NCI-H2107 treated with DMSO at 0.1 percent for 48 hours (cell line): ENCODE measurements around the gene MARCHF2.

Source experiments
- DNase-seq: peaks from one replicate; lab custom pipeline; 2025; ENCODE audit not compliant: unreplicated experiment; lab: John Stamatoyannopoulos, UW

Gene MARCHF2

DNA sequence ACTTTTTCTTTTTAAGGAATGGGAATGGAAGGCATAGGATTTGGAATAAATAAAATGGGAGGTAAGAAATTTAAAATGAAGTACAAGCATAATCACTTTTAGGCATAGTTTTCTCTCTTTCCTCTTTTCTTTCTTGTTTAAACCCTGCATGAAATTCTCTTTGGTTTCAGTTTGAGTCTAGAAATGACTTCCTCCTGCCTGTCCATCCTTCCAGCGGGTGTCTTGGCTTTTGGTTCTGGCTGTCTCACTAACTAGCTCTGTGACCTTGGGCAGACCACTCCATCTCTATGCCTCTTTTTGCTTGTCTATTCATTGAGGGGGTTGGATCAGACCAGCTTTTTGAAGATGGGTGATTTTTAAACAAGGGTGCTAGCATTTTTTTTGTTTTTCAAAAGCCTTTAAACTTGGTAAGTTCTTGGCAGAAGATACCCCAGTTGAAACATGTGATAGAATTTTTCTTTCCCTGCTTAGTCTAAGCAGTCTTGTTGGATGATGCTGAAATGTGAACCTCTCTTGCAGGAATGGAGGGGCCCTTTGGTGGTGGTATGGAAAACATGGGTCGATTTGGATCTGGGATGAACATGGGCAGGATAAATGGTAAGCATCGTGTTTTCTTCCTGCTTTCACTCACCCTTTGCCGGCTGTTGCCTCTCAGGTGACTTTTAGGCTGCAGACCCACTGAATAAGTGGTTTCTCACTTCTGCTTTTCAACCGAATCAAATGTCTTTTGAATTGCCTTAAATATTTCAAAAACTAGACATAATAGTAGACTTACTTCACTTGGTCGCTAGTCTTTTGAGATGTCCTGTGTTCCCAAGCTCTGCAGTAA, 60.8 kb downstream of the MARCHF2 start:
- no peak for DNase-seq

DNA sequence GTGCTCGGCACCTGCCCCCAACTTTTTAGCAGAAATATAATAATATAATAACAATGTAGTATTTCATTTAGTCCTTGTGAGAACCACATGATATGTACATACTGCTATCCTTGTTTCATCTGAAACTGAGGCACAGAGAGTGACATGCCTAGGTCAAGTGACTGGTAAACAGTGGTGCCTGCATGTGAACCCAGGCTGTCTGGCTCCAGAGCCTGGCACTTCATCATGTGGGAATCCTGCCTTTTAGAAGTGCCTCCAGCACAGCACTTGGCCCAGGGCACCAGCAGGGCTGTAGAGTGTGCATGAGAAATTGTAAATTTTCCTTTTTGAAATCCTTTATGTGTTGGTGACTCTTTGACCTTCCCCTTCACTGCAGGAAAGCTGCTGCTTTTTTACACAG, 61.9 kb downstream of the MARCHF2 start:
- no peak for DNase-seq

DNA sequence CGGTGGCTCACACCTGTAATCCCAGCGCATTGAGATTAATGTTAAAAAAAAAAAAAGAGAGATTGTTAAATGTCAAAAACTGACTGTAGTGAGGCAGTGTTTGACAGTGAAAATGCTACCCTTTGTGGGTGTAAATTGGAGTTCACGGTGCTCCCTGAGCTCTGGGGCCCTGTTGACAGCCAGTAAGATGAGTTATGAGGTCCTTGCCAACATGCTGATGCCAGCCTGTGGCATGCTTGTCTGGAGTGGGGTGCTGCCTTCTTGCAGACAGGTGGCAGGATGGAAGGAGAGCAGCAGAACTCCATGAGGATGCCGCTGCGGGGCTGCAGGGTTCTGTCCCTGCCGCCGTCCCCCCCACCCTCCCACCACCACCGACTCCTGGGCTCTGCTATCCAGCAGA, 63.4 kb downstream of the MARCHF2 start:
- no peak for DNase-seq

DNA sequence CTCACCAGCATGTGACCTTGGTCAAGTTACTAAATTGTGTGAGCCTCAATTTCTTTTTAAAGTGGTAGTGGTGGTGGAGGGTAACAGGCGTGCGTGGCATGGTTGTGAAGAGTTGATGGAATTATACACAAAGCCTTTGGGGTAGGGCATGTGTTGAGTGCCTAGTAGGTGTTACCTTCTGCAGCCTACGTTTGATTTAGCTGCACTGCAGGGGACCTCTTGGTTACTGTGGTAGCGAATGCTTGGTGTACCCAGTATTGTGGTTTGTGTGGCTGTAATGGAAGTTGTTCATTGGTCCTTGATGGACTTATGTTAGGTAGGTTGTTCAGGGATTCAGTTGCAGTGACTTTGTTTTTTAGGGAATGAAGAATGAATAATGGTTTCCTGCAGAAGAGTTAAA, 64.8 kb downstream of the MARCHF2 start:
- no peak for DNase-seq

DNA sequence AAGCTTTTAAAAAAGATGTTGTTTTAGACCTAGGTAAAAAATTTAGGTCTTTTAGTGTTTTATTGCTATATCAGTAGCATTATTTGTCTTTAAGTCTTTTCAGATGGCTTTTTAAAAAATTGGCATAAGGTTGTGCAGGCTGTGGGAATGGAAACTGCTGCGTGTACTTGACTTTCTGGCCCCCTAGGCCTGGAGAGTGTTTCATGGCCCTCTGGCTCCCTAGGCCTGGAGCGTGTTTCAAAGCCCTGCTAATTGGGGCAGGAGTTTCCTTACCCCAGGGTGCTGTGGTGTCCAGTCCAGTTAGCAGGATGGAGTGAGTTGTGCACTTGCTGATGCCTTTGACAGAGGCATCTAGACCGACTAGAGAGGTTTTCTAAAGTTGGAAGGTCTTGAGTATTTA, 65.5 kb downstream of the MARCHF2 start:
- no peak for DNase-seq

DNA sequence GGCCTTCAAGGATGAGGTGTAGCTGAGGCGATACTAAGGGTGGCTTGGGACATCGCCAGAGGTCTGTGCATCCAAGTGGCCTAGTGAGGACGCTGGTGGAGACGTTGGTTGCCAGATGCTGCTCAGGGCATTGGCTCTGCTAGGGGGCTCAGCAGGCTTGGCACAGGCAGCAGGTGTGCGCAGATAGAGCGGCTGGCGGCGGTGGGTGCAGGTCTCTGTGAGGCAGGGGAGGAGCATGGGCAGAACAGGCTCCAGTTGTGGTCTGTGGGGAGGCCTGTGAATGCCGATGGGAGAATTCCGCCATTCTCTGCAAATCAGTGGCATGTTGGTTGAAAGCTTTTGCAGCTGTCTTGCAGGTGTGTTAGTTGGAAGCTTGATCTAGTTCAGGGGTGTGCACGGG, 68.1 kb downstream of the MARCHF2 start:
- DNase-seq, result no peak

DNA sequence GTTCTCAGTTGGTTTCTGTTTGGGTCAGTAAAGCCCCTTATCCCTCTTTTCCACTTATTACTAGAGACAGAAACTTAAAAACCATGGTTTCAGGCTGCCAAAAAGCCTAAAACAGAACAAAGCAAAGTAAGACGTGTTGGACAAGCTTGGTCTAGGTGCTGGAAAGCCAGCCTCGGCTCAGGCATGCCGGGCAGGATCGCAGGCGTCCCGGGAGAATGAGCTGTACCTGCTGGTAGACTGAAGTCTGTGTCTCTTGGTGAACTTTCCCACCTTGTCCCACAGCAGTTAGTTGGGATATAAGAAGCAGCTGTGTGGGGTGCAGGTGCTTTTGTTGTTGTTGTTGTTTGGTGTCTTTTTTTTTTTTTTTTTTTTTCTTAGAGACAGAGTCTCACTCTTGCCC, 68.5 kb downstream of the MARCHF2 start:
- no peak for DNase-seq

DNA sequence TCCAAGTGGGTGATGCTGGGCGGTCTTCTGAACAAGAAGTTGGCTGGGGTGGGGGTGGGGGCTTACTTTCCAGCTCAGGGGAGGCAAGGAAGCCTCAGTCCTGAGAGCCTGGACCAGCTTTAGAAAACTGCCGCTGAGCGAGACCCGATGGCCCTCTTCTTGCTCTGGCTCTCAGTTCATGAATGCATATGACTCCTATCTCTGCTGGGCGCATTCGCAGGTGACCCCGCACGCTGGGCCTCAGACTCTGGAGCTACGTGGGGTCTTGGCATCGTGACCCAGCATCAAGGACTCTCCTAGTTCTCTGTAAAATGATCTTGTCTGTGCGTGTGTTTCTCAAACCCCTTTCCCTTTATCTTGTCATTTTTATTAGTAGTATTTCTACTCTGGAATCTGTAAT, 69.6 kb downstream of the MARCHF2 start:
- no peak for DNase-seq

DNA sequence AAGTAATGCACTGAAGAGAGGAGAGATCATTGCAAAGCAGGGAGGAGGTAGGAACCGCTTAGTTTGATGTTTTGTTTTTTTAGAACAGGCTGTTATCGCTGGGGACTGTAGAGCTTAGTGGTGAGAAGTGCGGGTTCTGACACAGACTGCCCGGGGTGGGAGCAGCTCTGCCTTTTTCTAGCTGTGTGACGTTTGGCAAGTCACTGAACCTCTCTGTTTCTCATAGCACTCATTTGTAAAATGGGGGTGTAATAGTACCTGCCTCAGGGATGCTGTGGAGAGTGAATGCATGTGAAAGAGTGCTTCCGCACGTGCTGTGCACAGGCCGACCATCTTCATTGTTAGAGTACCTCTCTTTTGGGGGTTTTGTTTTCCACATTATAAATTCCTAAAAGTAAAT, 70.1 kb downstream of the MARCHF2 start:
- DNase-seq, result no peak

DNA sequence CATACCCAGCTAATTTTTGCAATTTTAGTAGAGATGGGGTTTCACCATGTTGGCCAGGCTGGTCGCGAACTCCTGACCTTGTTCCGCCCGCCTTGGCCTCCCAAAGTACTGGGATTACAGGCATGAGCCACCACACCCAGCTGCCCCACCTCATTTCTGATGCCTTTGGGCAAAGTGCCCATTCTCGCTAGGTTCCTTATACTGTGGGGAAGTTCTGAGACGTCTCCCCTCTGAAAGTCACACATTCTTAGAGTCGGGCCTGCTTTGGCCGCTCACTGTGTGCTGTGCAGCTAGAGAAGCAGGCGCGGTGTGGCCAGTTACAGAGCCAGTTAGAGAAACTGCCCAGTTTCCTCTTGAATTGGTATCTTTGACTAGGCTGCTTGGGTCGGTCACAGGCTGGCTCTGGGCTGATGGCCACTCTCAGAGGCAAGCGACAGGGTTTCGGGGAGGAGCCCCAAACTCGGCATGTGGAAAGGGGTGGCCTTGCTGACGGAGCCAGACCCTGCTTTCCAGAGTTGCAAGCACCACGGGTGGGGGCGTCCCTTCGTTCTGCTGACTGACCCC, 71.3 kb downstream of the MARCHF2 start:
- no peak for DNase-seq

DNA sequence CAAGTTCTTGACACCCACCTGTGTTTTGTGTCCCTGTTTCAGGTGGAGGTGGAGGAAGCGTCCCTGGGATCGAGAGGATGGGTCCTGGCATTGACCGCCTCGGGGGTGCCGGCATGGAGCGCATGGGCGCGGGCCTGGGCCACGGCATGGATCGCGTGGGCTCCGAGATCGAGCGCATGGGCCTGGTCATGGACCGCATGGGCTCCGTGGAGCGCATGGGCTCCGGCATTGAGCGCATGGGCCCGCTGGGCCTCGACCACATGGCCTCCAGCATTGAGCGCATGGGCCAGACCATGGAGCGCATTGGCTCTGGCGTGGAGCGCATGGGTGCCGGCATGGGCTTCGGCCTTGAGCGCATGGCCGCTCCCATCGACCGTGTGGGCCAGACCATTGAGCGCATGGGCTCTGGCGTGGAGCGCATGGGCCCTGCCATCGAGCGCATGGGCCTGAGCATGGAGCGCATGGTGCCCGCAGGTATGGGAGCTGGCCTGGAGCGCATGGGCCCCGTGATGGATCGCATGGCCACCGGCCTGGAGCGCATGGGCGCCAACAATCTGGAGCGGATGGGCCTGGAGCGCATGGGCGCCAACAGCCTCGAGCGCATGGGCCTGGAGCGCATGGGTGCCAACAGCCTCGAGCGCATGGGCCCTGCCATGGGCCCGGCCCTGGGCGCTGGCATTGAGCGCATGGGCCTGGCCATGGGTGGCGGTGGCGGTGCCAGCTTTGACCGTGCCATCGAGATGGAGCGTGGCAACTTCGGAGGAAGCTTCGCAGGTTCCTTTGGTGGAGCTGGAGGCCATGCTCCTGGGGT, 72.7 kb downstream of the MARCHF2 start:
- no peak for DNase-seq

DNA sequence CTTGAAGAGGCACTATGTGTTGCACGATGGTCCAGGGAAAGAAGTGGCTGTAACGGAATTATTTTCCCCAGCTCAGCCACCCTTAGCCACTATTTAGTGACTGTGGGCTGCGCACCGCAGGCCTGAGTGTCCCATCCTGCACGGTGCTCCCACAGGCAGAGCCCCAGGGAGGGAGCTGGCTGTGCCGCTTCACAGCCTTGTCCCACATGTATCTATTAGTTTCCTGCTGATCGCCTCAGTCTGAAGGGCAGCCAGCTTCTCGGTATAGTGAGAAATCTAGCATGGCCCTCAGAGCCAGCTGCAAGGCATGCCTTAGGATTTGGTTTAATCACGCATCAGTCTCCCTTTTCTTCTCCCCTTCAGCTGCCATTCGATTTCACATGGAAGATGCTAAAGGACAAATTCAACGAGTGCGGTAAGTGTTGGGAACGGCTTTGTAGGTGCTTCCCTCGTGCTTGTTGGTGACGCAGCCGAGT, 73.6 kb downstream of the MARCHF2 start:
- DNase-seq, result no peak

DNA sequence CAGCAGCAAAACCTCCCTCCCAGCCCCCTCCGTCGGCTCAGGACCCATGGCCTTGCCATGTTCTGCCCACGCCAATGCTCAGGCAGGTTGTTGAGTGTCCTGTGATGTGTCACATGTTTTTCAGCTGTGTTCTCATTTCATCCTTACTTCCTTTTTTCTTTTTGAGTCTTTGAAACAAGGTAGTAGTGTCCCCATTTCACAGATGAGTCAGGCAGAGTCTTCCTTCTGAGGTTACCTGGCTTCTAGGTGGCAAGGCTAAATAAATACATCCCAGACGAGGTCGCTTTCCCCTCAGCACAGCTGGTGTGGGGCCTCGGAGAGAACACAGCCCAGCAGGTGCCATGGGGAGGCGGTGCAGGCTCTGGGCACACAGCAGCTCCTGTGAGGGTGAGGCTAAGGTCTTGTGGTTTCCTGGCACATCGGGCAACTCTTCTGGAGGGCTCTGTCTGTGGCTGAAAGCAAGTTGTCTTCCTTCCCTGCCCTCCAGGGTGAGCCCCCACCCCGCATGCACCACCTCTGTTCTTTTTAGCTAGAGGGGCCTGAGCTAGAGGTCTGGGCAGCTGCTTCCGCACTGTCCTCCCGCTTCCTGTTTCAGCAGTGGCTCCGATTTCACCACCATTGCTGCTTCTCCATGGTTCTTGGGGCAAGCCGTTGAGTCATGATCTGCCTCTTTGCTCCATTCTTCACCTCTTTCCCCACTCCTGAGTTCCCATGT, 74.2 kb downstream of the MARCHF2 start:
- DNase-seq, result no peak

DNA sequence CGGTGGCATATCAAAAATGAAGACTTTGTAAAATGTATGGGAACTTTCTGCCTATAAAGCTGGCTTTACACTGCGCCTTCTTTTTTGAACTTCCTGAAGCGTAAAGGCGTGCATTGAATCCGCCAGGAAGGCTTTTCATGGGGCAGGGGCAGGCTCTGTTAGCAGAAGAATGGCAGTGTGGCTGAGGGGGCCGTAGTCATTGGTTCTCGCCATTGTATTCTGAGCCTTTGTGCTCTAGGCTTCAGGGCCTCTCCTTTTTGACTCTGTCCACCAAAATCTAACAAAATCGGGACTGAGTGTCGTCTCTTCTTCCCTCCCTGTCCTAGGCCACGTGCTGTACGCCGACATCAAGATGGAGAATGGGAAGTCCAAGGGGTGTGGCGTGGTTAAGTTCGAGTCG, 75.3 kb downstream of the MARCHF2 start:
- no peak for DNase-seq
